Measurements from ENCODE around the gene GDPD4.

DNA sequence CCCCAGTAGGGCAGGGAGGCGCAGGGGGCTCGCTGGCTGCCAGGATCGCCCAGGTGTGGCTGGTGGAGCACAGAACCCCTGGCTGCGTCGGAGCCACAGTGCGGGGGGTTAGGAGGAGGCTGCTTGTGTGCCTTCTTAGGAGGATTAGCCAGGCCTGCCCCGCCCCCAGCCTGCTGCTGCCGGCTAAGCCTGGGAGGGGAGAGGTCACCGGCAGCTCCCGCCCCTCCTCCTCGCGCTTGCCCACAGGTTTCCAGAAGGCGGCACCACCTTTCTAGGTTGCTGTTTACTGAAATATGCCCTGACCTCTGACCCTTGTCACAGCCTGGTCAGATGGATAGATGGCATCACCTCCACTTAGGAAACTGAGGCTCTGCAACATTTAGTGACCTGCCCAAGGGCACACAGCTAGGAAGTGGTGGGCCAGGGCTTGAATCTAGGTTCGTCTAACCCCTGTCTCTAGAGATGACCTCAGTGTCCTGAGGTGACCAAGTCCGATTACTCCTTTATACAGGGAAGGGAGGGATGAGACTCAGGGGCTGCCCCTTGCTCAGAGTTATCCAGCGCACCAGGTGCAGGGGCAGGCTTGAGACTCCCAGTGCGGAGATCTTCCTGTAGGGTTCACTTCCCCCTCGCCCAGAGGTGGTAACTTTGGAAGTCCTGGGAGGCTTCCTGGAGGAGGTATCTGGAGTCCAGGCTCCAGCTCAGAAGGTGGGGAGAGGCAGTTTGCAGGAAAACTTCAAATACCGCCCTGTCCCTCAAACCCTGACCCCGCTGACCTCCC lies 129.4 kb downstream of the GDPD4 start:
- TF ChIP-seq POLR2A (IDR thresholded peaks at IDR 0.05; ENCODE audit: low read depth, low read length) = no peak
- TF ChIP-seq CTCF (conservative IDR thresholded peaks at IDR 0.05; ENCODE audit: low read depth, low read length) = no peak
- TF ChIP-seq MAZ (IDR thresholded peaks at IDR 0.05; ENCODE audit: borderline replicate concordance, low read depth, low read length) = no peak
